SKM-1 (cell line): Measurements from ENCODE around the gene OR51B6.
"Not testable (repeated sequence)": the region's sequence is repeated elsewhere in the genome, so short reads cannot be mapped to it uniquely, and the experiment has no call there.

Experiments
- DNase-seq: peaks from one replicate; lab custom pipeline; 2025; ENCODE audit not compliant: unreplicated experiment; lab: John Stamatoyannopoulos, UW

The OR51B6 gene

DNA sequence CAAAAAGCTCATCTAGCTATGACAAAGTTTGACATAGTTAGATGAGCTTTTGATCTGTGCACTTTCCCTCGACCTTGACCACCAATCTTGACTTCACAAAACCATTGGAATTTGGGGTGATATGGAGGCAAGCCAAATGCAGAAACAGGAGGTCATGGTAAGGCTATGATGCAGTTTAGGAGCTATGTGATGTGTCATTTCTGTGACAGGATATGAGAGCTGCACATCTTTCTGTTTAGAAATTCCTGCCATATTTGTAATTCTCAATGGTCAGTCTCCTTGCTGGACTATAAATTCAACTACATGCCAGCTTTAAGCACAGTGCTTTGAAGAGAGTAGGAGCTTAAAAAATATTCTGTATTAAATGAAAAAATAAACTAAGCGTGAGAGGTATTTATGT, 12.9 kb downstream of the OR51B6 start:
- DNase-seq = no peak

DNA sequence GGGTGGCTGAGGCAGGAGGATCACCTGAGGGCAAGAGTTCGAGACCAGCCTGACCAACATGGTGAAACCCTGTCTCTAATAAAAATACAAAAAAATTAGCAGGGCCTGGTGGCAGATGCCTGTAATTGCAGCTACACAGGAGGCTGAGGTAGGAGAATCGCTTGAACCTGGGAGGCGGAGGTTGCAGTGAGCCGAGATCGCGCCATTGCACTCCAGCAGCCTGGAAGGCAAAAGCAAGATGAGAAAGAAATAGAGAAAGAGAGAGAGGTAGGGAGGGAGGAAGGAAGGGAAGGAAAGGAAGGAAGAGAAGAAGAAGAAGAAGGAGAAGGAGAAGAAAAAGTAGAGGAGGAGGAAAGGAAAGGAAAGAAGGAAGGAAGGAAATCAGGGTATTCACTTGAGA, 15.1 kb downstream of the OR51B6 start:
- DNase-seq = not testable (repeated sequence)

- no peak for DNase-seq
Observed at GRCh38 chr11:5366856-5367255, 15.5 kb downstream of the OR51B6 start.

DNA sequence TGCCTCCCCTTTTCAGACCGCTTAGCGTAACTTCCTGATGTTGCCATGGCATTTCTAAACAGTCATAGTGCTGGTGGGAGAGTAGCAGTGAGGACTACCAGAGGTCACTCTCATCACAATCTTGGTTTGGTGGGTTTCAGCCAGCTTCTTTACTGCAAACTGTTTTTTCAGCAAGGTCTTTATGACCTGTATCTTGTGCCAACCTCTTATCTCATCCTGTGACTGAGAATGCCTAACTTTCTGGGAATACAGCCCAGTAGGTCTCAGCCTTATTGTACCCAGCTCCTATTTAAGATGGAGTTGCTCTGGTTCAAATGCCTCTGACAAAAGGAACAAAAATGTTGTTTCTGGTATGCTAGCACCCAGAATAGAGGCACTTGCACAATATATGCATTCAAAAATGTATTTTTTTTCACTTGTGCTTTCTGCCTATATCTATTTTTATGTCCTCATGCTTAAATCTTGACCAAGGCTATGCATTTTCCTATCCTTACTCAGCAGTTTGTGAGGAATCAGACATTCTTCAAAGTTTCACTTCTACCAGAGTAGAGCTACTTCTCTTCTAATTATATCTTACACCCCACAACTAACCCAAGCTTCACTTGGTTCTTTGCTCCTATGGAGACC, 16.3 kb downstream of the OR51B6 start:
- no peak for DNase-seq

- DNase-seq = no peak
Observed at GRCh38 chr11:5368502-5369043, 17.3 kb downstream of the OR51B6 start.

DNA sequence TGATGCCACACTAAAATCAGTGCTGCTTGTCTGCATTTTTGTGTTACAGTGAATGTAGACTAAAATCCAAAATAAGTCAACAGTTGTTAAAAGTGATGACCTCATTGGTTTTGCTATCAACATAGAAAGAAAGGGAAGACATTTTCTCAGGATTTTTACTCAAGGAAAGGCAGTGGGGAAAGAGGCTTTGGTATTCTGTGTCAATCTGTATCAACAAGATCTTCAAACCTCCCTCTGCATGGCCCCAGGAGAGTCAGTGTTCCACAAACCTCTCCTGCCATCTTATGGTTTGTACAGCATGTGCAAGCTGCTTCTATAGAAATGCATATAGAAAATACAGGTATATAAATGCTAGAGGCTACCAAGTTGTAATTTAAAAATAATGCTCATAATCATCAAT, 18.5 kb downstream of the OR51B6 start:
- DNase-seq = no peak

DNA sequence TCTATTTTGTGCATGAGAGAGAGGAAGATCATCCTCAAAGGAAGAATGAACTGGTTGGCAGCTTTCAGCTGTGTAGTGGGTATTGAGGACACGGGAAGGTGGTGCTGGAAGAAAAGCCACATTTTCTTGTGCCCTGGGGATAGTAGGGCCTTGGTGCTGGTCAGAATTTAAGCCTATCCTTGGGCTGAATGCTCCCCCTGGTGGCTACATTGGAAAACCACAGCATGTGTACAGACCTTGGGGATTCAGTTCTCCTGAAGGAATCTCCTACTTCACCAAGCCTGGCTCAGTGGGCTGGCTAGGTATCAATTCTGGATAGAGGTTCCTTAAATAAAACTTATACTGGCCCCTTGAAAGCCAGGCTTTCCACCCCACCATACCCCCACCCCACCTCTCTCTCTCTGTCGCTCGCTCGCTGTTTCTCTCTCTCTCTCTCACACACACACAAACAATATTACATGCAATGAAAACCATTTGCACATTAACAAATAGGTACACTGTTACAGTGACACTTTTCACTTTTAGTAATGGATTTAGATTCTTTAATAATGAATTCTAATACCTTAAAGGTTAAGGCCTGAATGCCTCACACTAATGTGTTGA, 29.5 kb downstream of the OR51B6 start:
- peak; percentile 64 for DNase-seq

- no peak for DNase-seq
Observed at GRCh38 chr11:5383576-5383975, 32.3 kb downstream of the OR51B6 start, which contains the start of gene OR51M1. OR51M1 (plus strand) TSS chr11:5383812; CDS start chr11:5389399, 5,587 bp downstream.

- no peak for DNase-seq
Observed at GRCh38 chr11:5384335-5384734, 33.0 kb downstream of the OR51B6 start.

- no peak for DNase-seq
Observed at GRCh38 chr11:5390210-5390609, 38.9 kb downstream of the OR51B6 start.

GRCh38 chr11:5394091-5394490, 42.8 kb downstream of the OR51B6 start:
- no peak for DNase-seq

DNA sequence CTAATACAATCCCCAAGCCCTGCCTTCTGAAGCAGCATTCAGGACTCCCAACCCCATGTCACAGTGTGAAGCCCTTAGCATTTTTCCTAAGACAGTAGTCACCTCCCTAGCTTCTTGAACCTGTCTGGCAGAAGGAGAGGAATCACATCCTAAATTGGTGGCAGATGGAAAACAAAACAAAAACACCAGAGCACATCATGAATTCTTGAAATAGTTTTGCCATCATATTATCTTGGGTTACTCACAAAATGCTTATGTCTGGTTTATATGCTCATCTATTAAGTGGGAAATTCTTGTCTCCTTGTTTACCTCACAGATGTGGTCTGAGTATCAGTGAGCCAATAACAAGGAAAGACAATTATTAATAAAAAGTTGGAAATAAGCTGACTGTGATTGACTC, 47.6 kb downstream of the OR51B6 start:
- DNase-seq = no peak
